DND-41 (cell line): ENCODE data around the gene LRRC8E.

Experiments used
- ATAC-seq: fragments of 200-7000 bp; cut with Tn5 transposase; 3 replicates; pipeline ENCODE4 v1.9.1; 2021; ENCODE audit warnings: low read depth; ENCODE audit not compliant: insufficient read depth
- DNase-seq: peaks from one replicate; pipeline ENCODE4 v3.0.0-alpha.2; 2020
- H2AFZ ChIP-seq: 2 replicates; pipeline ENCODE4 v1.6.0; 2012; ENCODE audit warnings: low read depth, low read length
- H3K27ac ChIP-seq: 2 replicates; pipeline ENCODE4 v1.5.1; 2012; ENCODE audit warnings: low read length, inconsistent platforms
- H3K27me3 ChIP-seq: fragments of 200-600 bp; sonication (generic); 2 replicates; pipeline ENCODE4 v1.6.0; 2012; ENCODE audit warnings: low read length, mild to moderate bottlenecking, inconsistent platforms; ENCODE audit not compliant: insufficient read depth, poor library complexity
- H3K36me3 ChIP-seq: 2 replicates; pipeline ENCODE4 v1.5.1; 2012; ENCODE audit warnings: low read length, inconsistent platforms; ENCODE audit not compliant: insufficient read depth
- H3K4me1 ChIP-seq: 2 replicates; pipeline ENCODE4 v1.5.1; 2012; ENCODE audit warnings: mild to moderate bottlenecking, low read length; ENCODE audit not compliant: insufficient read depth
- H3K4me2 ChIP-seq: 2 replicates; pipeline ENCODE4 v1.6.0; 2012; ENCODE audit warnings: mild to moderate bottlenecking, moderate library complexity, low read length, inconsistent platforms; ENCODE audit not compliant: insufficient read depth
- H3K4me3 ChIP-seq, 2 experiments: fragments of 200-600 bp in 1 of 2; shearing (Covaris generic) in 1 of 2; 2 replicates each; pipeline ENCODE4 v1.5.1; 2012 to 2016; ENCODE audit warnings: inconsistent platforms in 2 of 2, low read length in 2 of 2, mild to moderate bottlenecking in 2 of 2, low read depth in 1 of 2, moderate library complexity in 1 of 2
- H3K79me2 ChIP-seq: 2 replicates; pipeline ENCODE4 v1.6.0; 2012; ENCODE audit warnings: low read length, inconsistent platforms; ENCODE audit not compliant: insufficient read depth
- H3K9ac ChIP-seq: 2 replicates; pipeline ENCODE4 v1.6.0; 2012; ENCODE audit warnings: low read depth, mild to moderate bottlenecking, inconsistent platforms, low read length, moderate library complexity
- H3K9me3 ChIP-seq: 2 replicates; pipeline ENCODE4 v1.5.1; 2012; ENCODE audit warnings: low read length, moderate library complexity, mild to moderate bottlenecking, inconsistent platforms; ENCODE audit not compliant: insufficient read depth, severe bottlenecking
- H4K20me1 ChIP-seq: 2 replicates; pipeline ENCODE4 v1.6.0; 2012; ENCODE audit warnings: low read length; ENCODE audit not compliant: insufficient read depth
- EZH2 ChIP-seq: IDR thresholded peaks from 3 replicates; pipeline ENCODE4 v1.6.1; 2012; ENCODE audit warnings: borderline replicate concordance, low read depth, mild to moderate bottlenecking, moderate library complexity, low read length, inconsistent platforms; ENCODE audit not compliant: severe bottlenecking
- TF ChIP-seq, protein P1 (sequence below): IDR thresholded peaks from 2 replicates; pipeline ENCODE4 v1.5.1; 2012; ENCODE audit warnings: borderline replicate concordance, low read length, moderate library complexity, mild to moderate bottlenecking; ENCODE audit not compliant: poor library complexity, severe bottlenecking; ENCODE audit errors: extremely low read depth

The LRRC8E gene

DNA sequence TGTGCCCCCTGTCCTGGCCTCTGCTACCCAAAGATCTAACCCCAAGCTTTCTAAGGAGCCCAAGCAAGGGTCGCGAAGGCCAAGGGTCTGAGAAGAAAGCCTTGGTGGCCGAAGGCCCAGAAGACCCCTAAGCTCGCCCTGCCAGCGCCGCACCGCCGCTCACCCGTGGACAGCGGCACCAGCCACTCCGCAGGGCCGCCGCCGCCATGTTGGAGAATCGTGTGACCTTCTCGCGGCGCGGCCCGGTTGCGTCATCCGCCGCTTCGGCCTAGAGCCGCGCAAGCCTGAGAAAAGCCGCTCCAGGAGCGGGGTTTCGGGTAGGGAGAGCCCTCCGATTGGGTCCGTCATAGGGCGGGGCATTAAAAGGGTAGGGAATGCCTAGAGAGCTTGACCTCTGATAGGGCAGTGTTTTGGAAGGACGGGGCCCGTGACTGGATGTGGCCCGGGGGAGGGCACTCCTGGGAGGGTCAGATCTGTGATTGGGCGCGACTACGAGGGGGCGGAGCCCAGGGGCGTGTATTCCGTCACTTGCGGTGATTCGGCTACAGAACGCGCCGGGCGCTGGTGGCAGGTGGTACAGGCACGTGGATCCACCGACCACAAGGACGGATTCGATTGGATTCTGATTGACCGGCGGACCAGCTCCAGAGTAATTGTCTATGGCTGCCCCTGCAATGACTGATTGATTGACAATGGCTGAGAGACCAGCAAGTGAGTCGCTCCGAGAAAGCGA is 55.3 kb downstream of the LRRC8E start, which contains the start of gene TIMM44:
Gene TIMM44 (minus strand): TSS at position 223 of the 733 bp plus-strand sequence. CDS start 15 bp downstream, at position 208.
- Histone ChIP-seq H2AFZ (peak within 1 kb of the TSS; percentile 91), H3K4me2 (peak within 1 kb of the TSS; percentile 92), H3K27me3 (no peaks in the 10 kb centered on the region), H4K20me1 (peaks cover 24% of the 10 kb centered on the region), H3K4me1 (peaks cover 44% of the 10 kb centered on the region), H3K9me3 (no peaks in the 10 kb centered on the region), H3K27ac (peak within 1 kb of the TSS; percentile 92), H3K9ac (peak within 1 kb of the TSS; percentile 96), H3K79me2 (peaks cover 54% of the 10 kb centered on the region), H3K4me3 (peak within 1 kb of the TSS; percentile 94 to 97), H3K36me3 (peaks cover 32% of the 10 kb centered on the region)
- ATAC-seq (peak; percentile 97), DNase-seq (peak; percentile 100)
- TF ChIP-seq, protein P1, sequence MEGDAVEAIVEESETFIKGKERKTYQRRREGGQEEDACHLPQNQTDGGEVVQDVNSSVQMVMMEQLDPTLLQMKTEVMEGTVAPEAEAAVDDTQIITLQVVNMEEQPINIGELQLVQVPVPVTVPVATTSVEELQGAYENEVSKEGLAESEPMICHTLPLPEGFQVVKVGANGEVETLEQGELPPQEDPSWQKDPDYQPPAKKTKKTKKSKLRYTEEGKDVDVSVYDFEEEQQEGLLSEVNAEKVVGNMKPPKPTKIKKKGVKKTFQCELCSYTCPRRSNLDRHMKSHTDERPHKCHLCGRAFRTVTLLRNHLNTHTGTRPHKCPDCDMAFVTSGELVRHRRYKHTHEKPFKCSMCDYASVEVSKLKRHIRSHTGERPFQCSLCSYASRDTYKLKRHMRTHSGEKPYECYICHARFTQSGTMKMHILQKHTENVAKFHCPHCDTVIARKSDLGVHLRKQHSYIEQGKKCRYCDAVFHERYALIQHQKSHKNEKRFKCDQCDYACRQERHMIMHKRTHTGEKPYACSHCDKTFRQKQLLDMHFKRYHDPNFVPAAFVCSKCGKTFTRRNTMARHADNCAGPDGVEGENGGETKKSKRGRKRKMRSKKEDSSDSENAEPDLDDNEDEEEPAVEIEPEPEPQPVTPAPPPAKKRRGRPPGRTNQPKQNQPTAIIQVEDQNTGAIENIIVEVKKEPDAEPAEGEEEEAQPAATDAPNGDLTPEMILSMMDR = no peak
- no peak for TF ChIP-seq EZH2

DNA sequence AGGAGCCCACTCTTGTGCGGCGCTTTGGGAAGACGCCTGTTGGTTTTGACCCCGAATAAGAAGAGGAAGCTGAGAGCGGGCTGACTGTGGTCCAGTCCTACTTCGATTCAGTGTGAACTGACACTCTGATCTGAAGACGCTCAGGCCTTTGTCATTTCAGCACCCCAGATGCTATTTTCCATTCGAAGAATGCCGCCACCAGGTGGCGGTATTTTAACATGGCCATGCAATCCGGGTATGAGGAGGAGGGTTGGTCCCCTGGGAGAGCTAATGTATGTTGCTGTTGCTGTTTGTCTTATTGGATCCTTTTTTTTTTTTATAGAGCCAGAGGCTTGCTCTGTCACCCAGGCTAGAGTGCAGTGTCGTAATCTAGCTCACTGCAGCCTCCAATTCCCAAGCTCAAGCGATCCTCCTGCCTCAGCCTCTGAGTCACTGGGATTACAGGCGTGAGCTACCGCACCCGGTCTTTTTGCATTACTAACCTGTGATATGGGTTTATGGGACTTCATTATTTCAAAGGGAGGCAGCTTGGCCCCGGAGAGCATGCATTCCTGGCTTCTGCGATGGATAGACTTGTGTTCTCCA is 56.0 kb downstream of the LRRC8E start:
- peak overlapping the region; percentile 91 for H2AFZ ChIP-seq
- DNase-seq = peak; percentile 91
- H3K9me3 ChIP-seq = no peaks in the 10 kb centered on the region
- TF ChIP-seq, protein P1 = peak; percentile 89
- TF ChIP-seq EZH2 = no peak
- H3K79me2 ChIP-seq = peaks cover 49% of the 10 kb centered on the region
- peak overlapping the region; percentile 41 to 94; a peak in 3 of 4 replicates for H3K4me3 ChIP-seq
- H3K27ac ChIP-seq = peak overlapping the region; percentile 82
- peaks cover 44% of the 10 kb centered on the region for H3K4me1 ChIP-seq
- H4K20me1 ChIP-seq = peaks cover 21% of the 10 kb centered on the region
- peak overlapping the region; percentile 67 for H3K9ac ChIP-seq
- peaks cover 26% of the 10 kb centered on the region for H3K36me3 ChIP-seq
- peak overlapping the region; percentile 92 for H3K4me2 ChIP-seq
- no peaks in the 10 kb centered on the region for H3K27me3 ChIP-seq
- peak; percentile 41 for ATAC-seq

DNA sequence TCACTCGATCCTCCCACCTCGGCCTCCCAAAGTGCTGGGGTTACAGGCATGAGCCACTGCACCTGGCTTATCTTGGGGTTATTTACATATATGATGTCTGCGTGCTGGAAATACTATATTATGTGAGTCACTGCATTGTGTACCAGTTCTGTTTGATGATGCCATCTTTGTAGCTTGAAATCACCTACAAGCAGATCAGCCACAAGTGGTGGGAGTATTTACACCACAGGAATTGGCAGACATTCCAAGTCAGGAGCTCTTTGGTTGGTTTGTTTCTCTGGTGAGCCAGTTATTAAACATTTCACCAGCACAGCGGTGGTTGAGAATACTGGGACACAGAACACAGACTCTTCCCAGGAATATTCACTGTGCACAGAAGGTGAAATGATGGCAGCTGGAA is 59.6 kb downstream of the LRRC8E start:
- no peak for TF ChIP-seq EZH2
- TF ChIP-seq, protein P1 = no peak
- Histone ChIP-seq H3K4me2 (no peak overlapping the region), H3K27me3 (no peaks in the 10 kb centered on the region), H3K27ac (no peak overlapping the region), H3K4me3 (no peak overlapping the region), H3K9me3 (no peaks in the 10 kb centered on the region), H3K79me2 (peaks cover 14% of the 10 kb centered on the region), H4K20me1 (0 out of 2 replicates have a peak, but pooled peaks cover 5% of the 10 kb centered on the region), H3K36me3 (no peaks in the 10 kb centered on the region; the same call in 1 of the 2 replicates), H3K9ac (no peak overlapping the region), H2AFZ (no peak overlapping the region), H3K4me1 (peaks cover 16% of the 10 kb centered on the region)
- no peak for DNase-seq
- ATAC-seq = no peak
